LNCAP (cell line): ENCODE results near the gene ZDHHC11.

Experiments used
- CTCF ChIP-seq: fragments of 450-650 bp; IDR thresholded peaks from 2 replicates; pipeline ENCODE4 v1.5.1; 2017; ENCODE audit warnings: mild to moderate bottlenecking

ZDHHC11 gene

DNA sequence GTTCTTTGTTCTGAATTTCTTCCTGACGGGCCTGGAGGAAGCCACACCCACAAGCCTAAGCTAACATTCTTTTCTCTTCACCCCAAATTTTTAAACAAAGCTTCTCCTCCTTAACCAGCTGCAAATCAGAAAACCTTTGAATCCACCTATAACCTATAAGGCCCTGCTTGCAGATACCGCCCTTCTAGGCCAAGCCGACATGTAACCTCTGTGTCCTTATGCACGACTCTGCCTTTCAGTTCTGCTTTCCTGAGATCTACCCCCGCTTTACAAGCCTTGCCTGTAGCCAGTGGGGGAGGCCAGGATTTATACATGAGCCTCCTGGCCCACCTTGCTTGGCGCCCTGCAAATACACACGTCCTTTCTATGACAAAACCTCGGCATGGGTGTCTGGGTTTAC, 22.5 kb upstream of the ZDHHC11 start:
- no peak for TF ChIP-seq CTCF

GRCh38 chr5:872301-872700, 21.5 kb upstream of the ZDHHC11 start:
- no peak for TF ChIP-seq CTCF

DNA sequence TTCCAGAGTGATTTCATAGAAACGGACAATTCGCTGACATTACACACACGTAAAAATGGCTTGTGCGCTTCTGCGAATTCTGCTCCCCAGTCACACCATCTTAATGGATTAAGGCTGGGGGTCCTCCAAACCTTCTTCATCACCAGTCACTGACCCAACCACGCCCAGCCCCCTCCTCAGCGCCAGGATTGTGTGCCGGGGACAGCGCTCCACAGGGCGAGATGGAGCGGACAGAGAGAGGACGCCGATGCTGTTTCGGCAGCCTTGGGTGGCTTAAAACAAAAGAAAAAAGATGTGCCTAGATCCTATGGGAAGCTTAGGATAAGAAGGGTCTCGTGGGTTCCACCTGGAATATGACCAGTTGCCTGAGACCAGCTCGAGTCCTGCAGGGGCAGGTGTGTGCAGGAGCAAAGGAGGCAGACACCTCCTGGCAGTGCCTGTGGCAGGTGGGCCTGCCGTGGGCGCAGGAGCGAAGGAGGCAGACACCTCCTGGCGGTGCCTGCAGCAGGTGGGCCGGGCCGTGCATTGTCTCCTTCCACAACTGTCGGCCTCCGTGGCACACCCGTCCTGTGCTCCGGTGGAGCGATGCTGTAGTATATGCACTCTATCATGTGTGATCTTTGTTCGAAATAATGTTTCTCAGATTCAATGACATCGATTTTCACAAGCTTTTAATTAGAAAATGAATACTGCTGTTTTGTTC, 21.0 kb upstream of the ZDHHC11 start:
- TF ChIP-seq CTCF: no peak

DNA sequence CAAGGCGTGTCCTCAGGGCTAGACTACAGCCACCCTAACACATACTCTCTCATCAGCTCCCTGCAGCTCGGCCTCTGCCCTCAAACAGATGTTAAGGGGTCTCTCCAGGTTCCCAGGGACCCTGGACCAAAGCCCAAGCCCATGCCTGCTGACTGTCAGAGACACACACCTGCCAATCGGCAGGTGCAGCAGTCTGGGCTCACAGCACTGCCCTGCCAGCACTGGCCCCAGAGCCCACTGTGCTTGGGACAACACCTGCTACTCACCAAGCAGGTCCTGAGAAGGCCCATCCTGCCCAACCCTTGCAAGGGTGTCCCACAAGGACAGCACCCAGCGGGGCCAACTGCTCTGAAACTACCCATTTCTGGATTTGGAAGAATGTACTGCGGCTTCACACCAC, 20.2 kb upstream of the ZDHHC11 start:
- TF ChIP-seq CTCF: no peak

DNA sequence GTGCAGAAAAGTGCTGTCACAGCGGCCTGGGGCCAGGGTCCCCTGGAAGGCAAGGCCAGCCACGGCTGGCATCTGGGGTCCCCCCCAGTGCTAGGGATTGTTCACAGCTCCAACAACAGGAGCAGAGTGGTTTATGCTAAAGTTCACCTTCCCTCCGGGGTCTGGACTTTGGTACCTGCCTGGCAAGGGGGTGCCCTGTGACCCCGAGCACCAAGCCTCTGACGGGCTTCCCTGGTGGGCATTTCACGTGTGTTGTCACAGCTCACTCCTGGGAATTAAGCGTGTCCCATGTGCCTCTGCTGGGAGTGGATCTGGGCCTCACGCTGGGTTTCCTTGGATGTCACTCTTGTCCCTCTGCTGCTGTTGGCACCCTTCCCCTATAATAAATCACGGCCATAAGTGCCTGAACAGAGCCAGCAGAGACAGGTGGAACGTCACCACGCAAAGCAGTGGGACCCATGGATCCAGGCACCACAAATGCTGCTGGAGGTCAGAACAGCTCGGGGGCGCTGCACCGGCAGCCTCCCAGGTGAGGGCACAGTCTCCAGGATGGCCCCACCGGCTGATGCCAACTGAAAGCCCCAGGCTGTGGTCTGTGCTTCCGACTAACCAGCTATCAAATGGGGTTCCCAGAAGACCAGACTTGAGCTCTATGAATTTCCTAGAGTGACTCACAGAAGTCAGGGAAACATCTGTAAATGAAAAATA, 17.8 kb upstream of the ZDHHC11 start:
- TF ChIP-seq CTCF: no peak

DNA sequence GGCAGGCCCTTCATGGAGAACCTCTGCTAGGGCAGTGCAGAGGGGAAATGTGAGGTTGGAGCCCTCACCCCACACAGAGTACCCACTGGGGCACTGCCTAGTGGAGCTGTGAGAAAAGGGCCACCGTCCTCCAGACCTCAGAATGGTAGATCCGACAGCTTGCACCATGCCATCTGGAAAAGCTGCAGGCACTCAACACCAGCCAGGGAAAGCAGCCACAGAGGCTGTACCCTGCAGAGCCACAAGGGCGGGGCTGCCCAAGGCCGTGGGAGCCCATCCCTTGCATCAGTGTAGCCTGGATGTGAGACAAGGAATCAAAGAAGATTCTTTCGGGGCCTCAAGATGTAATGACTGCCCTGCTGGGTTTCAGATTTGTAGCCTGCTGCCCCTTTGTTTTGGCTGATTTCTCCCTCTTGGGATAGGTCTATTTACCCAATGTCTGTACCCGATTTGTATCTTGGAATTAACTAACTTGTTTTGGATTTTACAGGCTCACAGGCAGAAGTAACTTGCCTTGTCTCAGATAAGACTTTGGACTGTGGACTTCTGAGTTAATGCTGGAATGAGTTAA, 16.6 kb upstream of the ZDHHC11 start:
- TF ChIP-seq CTCF: no peak

GRCh38 chr5:865771-866170, 15.0 kb upstream of the ZDHHC11 start:
- no peak for TF ChIP-seq CTCF
